Neural cell (in vitro differentiated cells): ENCODE data around the gene ERC2.

Experiments
- RAD21 ChIP-seq: fragments of 450-650 bp; conservative IDR thresholded peaks from 2 replicates; pipeline ENCODE4 v1.6.1; 2014; ENCODE audit warnings: antibody characterized with exemption, mild to moderate bottlenecking, moderate library complexity
- TF ChIP-seq, protein P1 (sequence below): fragments of 450-650 bp; IDR thresholded peaks from 2 replicates; pipeline ENCODE4 v1.5.1; 2014; ENCODE audit warnings: antibody characterized with exemption, mild to moderate bottlenecking, moderate library complexity; ENCODE audit not compliant: poor library complexity, severe bottlenecking

DNA sequence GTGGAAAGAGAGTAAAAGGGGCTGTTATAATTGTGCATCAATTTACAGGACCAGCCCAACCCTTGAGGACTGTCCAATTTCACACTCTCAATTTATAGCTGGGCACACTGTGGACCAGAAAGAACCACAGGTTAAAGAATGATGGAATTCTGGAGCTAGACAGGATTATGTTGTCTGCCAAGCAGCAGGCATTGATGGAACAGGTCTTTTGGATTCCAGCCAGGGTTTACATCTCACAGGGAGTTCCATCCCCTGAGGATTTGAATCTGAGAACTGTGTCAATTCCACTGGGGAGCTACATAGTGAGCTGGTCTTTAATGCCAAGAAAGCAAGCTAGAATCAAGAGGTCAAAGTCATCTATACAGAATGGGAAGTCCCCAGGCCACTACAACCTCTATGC lies 591.7 kb downstream of the ERC2 start:
- TF ChIP-seq, protein P1, sequence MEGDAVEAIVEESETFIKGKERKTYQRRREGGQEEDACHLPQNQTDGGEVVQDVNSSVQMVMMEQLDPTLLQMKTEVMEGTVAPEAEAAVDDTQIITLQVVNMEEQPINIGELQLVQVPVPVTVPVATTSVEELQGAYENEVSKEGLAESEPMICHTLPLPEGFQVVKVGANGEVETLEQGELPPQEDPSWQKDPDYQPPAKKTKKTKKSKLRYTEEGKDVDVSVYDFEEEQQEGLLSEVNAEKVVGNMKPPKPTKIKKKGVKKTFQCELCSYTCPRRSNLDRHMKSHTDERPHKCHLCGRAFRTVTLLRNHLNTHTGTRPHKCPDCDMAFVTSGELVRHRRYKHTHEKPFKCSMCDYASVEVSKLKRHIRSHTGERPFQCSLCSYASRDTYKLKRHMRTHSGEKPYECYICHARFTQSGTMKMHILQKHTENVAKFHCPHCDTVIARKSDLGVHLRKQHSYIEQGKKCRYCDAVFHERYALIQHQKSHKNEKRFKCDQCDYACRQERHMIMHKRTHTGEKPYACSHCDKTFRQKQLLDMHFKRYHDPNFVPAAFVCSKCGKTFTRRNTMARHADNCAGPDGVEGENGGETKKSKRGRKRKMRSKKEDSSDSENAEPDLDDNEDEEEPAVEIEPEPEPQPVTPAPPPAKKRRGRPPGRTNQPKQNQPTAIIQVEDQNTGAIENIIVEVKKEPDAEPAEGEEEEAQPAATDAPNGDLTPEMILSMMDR = no peak
- no peak for TF ChIP-seq RAD21
